ENCODE data around the gene CLIC5.

DNA sequence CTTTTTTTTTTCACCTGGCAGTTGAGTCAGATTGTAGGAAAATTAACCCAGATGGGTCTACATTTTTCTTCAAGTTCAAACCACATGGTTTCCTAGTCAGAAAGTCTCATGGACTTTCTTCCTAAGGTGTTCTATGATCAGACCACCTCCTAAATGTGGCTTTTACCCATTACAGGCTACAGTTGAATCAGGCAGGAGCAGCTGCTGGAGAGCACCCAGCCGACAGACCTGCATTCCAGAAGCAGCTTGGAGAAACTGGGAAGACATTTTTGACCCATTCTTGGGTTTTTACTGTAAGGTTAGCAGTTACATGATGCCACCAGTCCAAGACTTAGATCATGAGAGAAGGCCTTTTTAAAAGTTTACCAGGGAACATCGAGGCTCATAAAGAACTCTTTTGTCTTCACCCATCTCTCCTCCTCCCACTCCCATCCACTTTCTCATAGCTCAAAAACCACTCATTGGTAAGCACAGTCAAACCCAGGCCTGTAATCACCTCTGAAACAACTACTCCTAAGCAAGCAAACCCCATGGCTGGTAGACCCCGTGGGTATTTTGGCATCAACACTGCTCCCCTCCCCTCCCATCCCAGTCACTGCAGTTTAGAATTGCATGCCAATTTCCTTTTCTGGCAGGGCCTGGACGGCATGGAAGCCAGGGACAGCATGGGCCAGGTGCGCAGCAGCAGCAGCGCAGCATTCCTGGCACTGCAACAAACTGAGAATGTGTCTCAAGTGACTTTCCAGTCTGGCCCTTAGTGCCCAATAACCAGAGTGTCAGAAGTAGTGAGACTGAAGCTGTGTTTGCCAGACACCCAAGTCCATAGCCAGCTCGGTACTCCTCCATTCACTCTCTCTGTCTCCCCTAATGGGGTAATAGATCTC lies 113.7 kb downstream of the CLIC5 start:
- TF ChIP-seq CEBPB (IDR thresholded peaks at IDR 0.05) (no peak), EGR1 (IDR thresholded peaks at IDR 0.05) (no peak), TEAD4 (IDR thresholded peaks at IDR 0.05) (no peak), EP300 (IDR thresholded peaks at IDR 0.05; ENCODE audit: borderline replicate concordance) (no peak), MAX (IDR thresholded peaks at IDR 0.05) (no peak), CREB1 (IDR thresholded peaks at IDR 0.05; ENCODE audit: low read depth) (no peak), TCF12 (IDR thresholded peaks at IDR 0.05; ENCODE audit: low read depth) (no peak), YY1 (IDR thresholded peaks at IDR 0.05; ENCODE audit: low read depth) (no peak), ZBTB7A (IDR thresholded peaks at IDR 0.05; ENCODE audit: low read depth) (no peak), RAD21 (IDR thresholded peaks at IDR 0.05; ENCODE audit: low read depth) (no peak), NFIC (IDR thresholded peaks at IDR 0.05) (no peak), TAF1 (IDR thresholded peaks at IDR 0.05; ENCODE audit: low read depth) (no peak)
- TF ChIP-seq, protein P1, sequence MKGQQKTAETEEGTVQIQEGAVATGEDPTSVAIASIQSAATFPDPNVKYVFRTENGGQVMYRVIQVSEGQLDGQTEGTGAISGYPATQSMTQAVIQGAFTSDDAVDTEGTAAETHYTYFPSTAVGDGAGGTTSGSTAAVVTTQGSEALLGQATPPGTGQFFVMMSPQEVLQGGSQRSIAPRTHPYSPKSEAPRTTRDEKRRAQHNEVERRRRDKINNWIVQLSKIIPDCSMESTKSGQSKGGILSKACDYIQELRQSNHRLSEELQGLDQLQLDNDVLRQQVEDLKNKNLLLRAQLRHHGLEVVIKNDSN (IDR thresholded peaks at IDR 0.05): no peak
- TF ChIP-seq, protein P2, sequence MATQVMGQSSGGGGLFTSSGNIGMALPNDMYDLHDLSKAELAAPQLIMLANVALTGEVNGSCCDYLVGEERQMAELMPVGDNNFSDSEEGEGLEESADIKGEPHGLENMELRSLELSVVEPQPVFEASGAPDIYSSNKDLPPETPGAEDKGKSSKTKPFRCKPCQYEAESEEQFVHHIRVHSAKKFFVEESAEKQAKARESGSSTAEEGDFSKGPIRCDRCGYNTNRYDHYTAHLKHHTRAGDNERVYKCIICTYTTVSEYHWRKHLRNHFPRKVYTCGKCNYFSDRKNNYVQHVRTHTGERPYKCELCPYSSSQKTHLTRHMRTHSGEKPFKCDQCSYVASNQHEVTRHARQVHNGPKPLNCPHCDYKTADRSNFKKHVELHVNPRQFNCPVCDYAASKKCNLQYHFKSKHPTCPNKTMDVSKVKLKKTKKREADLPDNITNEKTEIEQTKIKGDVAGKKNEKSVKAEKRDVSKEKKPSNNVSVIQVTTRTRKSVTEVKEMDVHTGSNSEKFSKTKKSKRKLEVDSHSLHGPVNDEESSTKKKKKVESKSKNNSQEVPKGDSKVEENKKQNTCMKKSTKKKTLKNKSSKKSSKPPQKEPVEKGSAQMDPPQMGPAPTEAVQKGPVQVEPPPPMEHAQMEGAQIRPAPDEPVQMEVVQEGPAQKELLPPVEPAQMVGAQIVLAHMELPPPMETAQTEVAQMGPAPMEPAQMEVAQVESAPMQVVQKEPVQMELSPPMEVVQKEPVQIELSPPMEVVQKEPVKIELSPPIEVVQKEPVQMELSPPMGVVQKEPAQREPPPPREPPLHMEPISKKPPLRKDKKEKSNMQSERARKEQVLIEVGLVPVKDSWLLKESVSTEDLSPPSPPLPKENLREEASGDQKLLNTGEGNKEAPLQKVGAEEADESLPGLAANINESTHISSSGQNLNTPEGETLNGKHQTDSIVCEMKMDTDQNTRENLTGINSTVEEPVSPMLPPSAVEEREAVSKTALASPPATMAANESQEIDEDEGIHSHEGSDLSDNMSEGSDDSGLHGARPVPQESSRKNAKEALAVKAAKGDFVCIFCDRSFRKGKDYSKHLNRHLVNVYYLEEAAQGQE (IDR thresholded peaks at IDR 0.05; ENCODE audit: low read depth): no peak
